ENCODE results near the gene SAMD4B. TPM values are rescaled to one million over a fixed set of nuclear protein-coding genes. Genes with fewer than 3 reads are reported as not detected.
"Not testable (repeated sequence)": the region's sequence is repeated elsewhere in the genome, so short reads cannot be mapped to it uniquely, and the experiment has no call there.

SAMD4B gene
- total RNA-seq, 1 experiment from 2014 or later, result 63.2 TPM

- DNase-seq (ENCODE audit: low read depth), result no peak
- in situ Hi-C loops (cut with HindIII; ENCODE audit: low pct_unique_long_range_greater_than_20kb, low sequenced_read_pairs), result no loop called here
Measured at GRCh38 chr19:39352381-39353255, 10.4 kb downstream of the SAMD4B start.

DNA sequence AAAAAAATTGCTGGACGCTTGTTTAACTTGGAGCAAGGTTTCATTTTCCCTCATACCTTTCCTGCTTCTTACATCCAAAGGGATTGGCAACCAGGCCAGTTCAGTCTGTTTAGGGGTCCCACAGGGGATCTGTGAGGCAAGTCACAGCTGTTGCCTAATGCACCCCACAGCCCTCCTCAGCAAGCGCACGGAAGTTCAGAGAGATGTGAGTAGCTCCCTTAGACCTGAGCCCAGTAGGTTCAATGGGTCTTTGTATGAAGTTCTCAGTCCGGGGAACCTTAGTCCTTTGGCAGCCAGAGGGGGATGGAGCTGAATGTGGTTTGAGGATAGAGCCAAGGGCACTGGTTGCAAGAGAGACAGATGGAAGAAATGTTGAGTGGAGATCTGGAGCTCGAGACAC lies 13.0 kb downstream of the SAMD4B start:
- in situ Hi-C loops (cut with HindIII; ENCODE audit: low pct_unique_long_range_greater_than_20kb, low sequenced_read_pairs), result no loop called here

GRCh38 chr19:39356073-39356472 lies 13.9 kb downstream of the SAMD4B start:
- in situ Hi-C loops (cut with HindIII; ENCODE audit: low pct_unique_long_range_greater_than_20kb, low sequenced_read_pairs), result no loop called here
- DNase-seq (ENCODE audit: low read depth), result no peak

More for the DNA sequence above, 13.0 kb downstream of the SAMD4B start:
- DNase-seq (ENCODE audit: low read depth), result no peak

DNA sequence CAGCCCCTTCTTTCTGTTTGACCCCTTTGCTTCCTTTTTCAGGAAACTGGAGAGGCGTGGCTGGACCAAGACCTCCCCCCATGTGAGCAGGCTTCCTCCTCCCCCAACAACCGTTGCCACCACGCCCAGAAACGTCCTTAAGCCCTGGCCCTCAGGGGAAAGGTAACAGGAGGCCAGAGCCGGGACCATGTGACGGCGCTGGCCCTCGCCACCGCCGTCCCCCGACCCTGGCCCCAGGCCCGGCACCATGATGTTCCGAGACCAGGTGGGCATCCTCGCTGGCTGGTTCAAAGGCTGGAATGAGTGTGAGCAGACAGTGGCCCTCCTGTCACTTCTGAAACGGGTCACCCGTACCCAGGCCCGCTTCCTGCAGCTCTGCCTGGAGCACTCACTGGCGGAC lies 14.4 kb downstream of the SAMD4B start:
- DNase-seq (ENCODE audit: low read depth), result no peak
- in situ Hi-C loops (cut with HindIII; ENCODE audit: low pct_unique_long_range_greater_than_20kb, low sequenced_read_pairs), result no loop called here

DNA sequence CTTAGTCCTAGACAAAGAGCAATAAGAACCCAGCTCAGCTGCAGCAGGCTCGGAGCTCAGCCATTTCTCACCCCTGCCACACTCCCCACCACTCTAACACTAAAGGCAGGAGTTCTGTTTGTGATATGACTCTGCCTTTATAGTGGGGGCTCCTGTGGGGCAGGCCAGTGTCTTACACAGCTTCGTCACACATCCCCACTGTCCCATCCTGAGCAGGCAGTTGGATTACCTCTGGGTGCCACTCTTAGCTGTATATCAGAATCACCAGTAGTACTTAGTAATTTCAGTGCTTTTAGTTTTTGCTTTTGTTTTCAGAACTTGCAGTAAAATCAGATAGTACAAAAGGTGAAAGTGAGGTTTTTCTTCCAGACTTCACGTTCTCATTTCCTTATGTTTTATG lies 16.8 kb downstream of the SAMD4B start:
- in situ Hi-C loops (cut with HindIII; ENCODE audit: low pct_unique_long_range_greater_than_20kb, low sequenced_read_pairs), result no loop called here
- no peak for DNase-seq (ENCODE audit: low read depth)

DNA sequence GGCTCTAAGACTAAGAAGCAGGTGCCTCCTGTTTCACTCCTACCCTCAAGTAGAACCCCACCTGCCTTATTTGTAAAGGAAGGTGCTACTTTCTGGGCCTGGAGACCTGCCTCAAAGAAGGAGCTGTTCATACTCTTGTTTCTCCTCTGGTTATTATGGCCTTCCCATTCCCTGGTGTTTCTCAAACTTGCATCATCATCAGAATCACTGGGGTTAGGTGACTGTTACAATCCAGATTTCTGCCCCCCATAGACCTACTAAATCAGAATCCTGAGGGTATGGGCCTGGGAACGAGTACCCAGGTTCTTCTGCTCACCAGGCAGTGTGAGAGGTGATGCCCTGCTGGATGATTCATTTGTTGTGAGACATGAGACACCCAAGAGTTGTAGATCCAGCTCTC lies 18.4 kb downstream of the SAMD4B start:
- DNase-seq (ENCODE audit: low read depth), result no peak
- in situ Hi-C loops (cut with HindIII; ENCODE audit: low pct_unique_long_range_greater_than_20kb, low sequenced_read_pairs), result no loop called here

- DNase-seq (ENCODE audit: low read depth), result peak; percentile 66
Measured at GRCh38 chr19:39362682-39363657, 20.7 kb downstream of the SAMD4B start.

DNA sequence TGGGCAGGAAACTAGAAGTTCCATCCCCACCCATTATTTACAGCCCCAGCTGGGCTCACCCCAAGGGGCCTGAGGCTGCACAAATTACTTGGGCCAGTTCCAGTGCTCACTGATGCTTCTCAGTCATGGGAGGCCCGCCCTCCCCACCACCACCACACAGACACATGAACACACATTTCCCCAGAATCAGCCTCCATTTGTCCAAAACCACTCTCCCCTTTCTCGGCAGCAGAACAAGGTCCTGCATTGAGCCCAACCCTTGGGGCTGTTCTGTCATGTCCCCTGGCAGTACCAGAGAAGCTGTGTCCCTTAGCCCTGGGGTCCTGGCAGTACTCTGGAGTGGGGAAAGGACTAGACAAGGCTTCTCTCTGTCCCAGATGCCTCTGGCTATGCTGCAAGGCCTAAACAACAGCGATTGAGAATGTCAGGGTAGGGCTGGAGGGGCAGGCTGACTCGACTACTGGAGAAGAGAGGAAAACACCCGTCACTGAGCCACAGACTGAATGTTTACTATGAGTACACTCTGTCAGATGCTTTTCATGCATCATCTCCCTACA lies 21.8 kb downstream of the SAMD4B start:
- DNase-seq (ENCODE audit: low read depth), result no peak
- in situ Hi-C loops (cut with HindIII; ENCODE audit: low pct_unique_long_range_greater_than_20kb, low sequenced_read_pairs), result no loop called here

More at GRCh38 chr19:39362682-39363657, 20.7 kb downstream of the SAMD4B start:
- in situ Hi-C loops (cut with HindIII; ENCODE audit: low pct_unique_long_range_greater_than_20kb, low sequenced_read_pairs), result no loop called here

- in situ Hi-C loops (cut with HindIII; ENCODE audit: low pct_unique_long_range_greater_than_20kb, low sequenced_read_pairs), result no loop called here
- no peak for DNase-seq (ENCODE audit: low read depth)
Measured at GRCh38 chr19:39365531-39365930, 23.3 kb downstream of the SAMD4B start.

DNA sequence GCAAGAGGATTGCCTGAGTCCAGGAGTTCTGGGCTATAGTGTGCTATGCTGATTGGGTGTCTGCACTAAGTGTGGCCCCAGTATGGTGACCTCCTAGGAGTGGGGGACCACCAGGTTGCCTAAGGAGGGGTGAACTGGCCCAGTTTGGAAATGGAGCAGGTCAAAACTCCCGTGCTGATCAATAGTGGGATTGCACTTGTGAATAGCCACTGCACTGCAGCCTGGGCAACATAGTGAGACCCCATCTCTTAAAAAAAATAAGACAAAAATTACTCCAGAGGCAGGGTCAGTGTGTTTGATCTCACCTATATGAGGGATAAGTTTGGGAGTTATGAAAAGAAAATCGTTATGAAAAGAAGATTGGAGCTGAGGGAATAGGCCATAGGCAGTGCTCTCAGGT lies 27.0 kb downstream of the SAMD4B start:
- in situ Hi-C loops (cut with HindIII; ENCODE audit: low pct_unique_long_range_greater_than_20kb, low sequenced_read_pairs), result no loop called here
- DNase-seq (ENCODE audit: low read depth), result no peak

DNA sequence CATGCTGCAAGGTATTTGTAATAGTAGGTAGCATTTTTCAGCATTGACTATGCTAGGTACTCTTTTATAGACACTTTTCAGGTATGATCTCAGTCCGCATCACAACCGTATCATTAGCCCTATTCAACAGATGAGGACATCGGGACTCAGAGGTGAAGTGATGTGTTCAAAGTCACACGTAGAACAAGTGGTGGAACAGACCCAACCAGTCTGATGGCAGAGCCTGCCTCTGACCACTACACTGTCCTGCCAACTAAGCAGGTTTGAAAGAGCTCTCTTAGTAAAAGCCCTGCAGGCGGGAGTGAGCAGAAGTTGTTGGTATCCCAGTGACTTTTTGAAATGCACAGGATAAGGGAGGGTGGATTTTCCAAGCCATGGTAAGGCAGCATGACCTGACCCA lies 28.5 kb downstream of the SAMD4B start:
- DNase-seq (ENCODE audit: low read depth), result no peak
- in situ Hi-C loops (cut with HindIII; ENCODE audit: low pct_unique_long_range_greater_than_20kb, low sequenced_read_pairs), result no loop called here

GRCh38 chr19:39372047-39372802 lies 30.0 kb downstream of the SAMD4B start:
- DNase-seq (ENCODE audit: low read depth), result no peak
- in situ Hi-C loops (cut with HindIII; ENCODE audit: low pct_unique_long_range_greater_than_20kb, low sequenced_read_pairs), result no loop called here

- in situ Hi-C loops (cut with HindIII; ENCODE audit: low pct_unique_long_range_greater_than_20kb, low sequenced_read_pairs), result no loop called here
Measured at GRCh38 chr19:39372941-39373340, 30.7 kb downstream of the SAMD4B start.

DNA sequence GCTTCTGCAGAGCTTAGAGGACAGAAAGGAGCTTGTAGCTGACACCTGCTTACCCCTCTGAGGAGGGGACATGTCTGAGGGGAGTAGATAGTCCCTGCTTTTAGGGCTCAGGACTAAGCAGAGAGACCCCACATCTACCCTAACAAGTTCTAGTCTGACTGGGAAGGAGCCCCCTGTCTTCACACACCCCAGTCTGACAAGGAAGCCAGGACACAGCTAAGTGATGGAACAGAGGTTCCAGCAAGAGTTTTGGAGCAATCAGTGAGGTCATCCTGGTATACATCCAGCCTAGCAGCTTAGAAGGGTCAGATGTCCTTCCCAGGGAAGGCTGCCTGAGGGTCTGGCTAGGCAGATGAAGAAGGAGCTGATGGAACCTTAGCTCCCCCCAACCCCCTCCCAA lies 33.7 kb downstream of the SAMD4B start:
- in situ Hi-C loops (cut with HindIII; ENCODE audit: low pct_unique_long_range_greater_than_20kb, low sequenced_read_pairs), result no loop called here

More at GRCh38 chr19:39372941-39373340, 30.7 kb downstream of the SAMD4B start:
- no peak for DNase-seq (ENCODE audit: low read depth)

DNA sequence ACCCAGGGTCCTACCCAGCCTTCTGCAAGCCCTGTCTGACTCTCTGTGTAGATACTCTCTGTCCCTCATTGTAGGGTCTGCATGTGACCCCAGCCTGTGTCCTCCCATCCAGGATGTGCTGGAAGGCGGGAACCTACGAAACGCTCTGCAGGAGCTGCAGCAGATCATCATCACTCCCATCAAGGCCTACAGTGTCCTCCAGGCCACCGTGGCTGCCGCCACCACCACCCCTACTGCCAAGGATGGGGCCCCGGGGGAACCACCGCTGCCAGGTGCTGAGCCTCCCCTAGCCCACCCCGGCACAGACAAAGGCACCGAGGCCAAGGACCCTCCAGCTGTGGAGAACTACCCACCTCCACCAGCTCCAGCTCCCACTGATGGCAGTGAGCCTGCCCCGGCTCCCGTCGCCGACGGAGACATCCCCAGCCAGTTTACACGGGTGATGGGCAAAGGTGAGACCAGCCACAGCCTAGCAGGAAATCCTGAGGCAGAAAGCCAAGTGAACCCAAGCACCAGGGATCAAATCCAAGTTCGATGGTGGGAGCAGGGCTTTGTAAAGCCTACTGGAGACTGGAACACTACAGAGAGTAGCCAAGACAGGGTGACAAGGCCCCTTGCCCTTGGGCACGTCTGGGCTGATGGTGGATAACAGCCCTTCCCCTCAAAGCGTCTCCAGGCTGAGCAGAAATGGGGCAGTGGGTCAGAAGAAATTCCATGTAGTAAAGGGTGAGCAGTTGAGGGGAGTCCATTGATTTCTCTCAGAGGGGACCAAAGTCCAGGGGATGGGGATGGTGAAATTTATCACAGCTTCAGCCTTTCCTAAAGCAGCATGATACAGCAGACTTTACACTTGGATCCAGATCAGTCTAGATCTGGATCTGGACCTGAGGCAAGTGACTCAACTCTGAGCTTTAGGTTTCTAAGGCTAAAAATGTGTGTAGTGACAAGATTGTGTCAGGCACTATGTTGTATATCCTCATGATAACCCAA lies 35.4 kb downstream of the SAMD4B start:
- DNase-seq (ENCODE audit: low read depth), result no peak
- in situ Hi-C loops (cut with HindIII; ENCODE audit: low pct_unique_long_range_greater_than_20kb, low sequenced_read_pairs), result no loop called here

More for the DNA sequence above, 33.7 kb downstream of the SAMD4B start:
- no peak for DNase-seq (ENCODE audit: low read depth)

GRCh38 chr19:39379366-39379765 lies 37.1 kb downstream of the SAMD4B start:
- DNase-seq (ENCODE audit: low read depth); in situ Hi-C loops (cut with HindIII; ENCODE audit: low pct_unique_long_range_greater_than_20kb, low sequenced_read_pairs): not testable (repeated sequence)

DNA sequence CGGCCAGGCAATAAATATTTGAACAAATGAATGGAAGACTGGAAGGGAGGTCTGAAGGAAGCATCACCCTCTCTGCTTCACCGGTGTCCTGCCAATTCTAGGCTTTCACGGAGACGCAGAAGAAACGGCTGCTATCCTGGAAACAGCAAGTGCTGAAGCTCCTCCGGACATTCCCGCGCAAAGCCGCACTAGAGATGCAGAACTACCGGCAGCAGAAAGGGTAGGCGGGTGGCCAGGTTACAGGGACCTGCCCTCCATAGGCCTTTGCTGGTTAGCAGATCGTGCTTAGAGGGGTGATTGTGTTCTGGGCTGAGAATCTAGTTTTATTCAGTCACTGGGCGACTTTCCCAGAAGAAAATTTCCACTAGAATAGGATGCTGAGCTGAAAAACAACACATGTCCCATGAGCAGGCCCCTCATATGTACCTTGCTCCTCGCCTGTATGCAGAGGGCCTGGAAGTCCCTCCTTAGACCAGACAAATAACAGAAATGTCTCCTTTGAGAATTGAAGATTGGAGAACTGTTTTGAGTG lies 37.7 kb downstream of the SAMD4B start:
- in situ Hi-C loops (cut with HindIII; ENCODE audit: low pct_unique_long_range_greater_than_20kb, low sequenced_read_pairs), result no loop called here
- DNase-seq (ENCODE audit: low read depth), result no peak
